Astrocyte of the cerebellum (primary cell): ENCODE results near the gene SOWAHB.
A peak's percentile ranks its signal among the peaks of the same experiment; 100 is the strongest.

ENCODE experiments used
- DNase-seq: peaks from one replicate; pipeline ENCODE4 v3.0.0-alpha.2; 2011; ENCODE audit warnings: low read depth
- H3K4me3 ChIP-seq: 2 replicates; pipeline ENCODE4 v1.5.1; 2011; ENCODE audit warnings: mild to moderate bottlenecking, low read depth, low read length, moderate library complexity
- in situ Hi-C: cut with HindIII; loops from 2 replicates; pipeline ENCODE4 v1.10.0; 2017; ENCODE audit warnings: low sequenced_read_pairs
- TF ChIP-seq, protein P1 (sequence below): IDR thresholded peaks from 2 replicates; pipeline ENCODE4 v1.5.1; 2012; ENCODE audit warnings: low read length, low read depth, moderate library complexity, mild to moderate bottlenecking; ENCODE audit errors: missing control alignments

Gene SOWAHB, protein sequence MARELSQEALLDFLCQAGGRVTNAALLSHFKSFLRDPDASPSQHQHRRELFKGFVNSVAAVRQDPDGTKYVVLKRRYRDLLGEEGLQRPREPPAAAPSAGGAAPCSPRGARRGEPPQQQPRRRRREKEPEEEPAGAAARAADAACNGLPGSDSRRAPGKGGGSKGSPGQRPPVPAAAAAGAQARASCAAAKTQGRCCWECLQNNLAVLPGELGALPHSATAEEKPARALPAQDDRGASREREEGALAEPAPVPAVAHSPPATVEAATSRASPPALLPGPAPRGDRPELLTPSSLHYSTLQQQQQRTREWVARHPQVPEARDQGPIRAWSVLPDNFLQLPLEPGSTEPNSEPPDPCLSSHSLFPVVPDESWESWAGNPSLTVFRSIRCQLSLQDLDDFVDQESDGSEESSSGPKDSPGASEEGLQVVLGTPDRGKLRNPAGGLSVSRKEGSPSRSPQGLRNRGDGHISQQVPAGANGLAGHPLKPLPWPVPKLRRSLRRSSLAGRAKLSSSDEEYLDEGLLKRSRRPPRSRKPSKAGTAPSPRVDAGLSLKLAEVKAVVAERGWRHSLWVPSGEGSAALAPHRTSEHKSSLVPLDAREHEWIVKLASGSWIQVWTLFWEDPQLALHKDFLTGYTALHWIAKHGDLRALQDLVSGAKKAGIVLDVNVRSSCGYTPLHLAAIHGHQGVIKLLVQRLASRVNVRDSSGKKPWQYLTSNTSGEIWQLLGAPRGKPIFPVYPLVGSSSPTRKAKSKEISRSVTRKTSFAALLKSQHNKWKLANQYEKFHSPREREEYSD

DNA sequence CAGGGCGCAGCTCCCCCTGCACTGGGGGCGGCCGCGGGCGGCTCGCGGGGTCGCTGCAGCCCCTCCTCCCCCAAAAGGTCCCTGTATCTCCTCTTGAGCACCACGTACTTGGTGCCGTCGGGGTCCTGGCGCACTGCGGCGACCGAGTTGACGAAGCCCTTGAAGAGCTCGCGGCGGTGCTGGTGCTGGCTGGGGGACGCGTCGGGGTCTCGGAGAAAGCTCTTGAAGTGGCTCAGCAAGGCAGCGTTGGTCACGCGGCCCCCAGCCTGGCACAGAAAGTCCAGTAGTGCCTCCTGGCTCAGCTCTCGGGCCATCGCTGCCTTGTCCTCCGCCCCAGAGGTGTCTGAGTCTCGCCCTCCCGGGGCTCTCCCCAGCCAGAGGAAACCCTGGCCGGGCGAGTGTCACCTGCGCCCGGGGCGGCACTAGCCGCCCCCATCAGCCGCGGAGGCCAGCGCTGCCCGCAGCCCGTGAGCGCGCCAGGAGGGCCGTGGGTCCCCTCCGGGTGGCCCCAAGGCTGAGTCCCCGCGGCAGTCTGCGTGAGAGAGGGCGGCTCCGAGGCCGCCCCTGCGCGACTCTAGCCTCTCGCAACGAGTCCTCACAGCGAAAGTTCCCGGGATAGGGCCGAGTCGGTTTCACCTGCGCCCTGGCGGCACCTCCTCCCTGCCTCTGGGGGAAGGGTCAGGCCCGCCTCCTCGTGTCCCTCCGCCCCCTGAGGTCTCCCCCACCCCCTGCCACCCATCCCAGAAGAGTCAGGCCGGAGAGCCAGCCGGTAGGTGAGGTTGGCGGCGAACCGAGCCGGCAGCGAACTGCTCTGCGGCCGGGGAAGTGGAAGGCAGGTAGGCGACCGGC, at the start of gene SOWAHB:
SOWAHB (minus strand) TSS at position 609 of the 849 bp plus-strand sequence; CDS start at position 314, 295 bp downstream.
- in situ Hi-C loops, result no loop called here
- DNase-seq, result no peak
- TF ChIP-seq, protein P1, sequence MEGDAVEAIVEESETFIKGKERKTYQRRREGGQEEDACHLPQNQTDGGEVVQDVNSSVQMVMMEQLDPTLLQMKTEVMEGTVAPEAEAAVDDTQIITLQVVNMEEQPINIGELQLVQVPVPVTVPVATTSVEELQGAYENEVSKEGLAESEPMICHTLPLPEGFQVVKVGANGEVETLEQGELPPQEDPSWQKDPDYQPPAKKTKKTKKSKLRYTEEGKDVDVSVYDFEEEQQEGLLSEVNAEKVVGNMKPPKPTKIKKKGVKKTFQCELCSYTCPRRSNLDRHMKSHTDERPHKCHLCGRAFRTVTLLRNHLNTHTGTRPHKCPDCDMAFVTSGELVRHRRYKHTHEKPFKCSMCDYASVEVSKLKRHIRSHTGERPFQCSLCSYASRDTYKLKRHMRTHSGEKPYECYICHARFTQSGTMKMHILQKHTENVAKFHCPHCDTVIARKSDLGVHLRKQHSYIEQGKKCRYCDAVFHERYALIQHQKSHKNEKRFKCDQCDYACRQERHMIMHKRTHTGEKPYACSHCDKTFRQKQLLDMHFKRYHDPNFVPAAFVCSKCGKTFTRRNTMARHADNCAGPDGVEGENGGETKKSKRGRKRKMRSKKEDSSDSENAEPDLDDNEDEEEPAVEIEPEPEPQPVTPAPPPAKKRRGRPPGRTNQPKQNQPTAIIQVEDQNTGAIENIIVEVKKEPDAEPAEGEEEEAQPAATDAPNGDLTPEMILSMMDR, result no peak
- peak within 1 kb of the TSS; percentile 44 for H3K4me3 ChIP-seq

DNA sequence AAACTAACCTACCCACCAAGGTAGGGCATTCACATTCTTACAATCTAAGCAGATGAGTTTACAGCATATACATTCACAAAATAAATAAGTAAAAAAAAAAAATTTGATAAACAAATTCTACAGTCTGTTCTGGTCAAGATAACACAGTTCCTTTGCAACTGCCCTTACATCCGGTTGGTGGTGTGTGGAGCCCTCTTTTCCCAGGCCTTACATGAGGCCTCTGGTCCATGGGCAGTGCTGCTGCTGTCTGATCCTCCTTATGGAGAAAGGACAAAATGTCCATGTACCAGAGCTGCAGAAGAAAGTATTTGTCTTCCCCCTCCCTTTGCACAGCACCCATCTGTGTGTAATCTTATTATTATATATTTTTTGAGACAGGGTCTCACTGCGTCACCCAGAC, 49.4 kb upstream of the SOWAHB start:
- in situ Hi-C loops, result no loop called here
- TF ChIP-seq, protein P1, result no peak
- DNase-seq, result no peak
- peak overlapping the region; percentile 97 for H3K4me3 ChIP-seq

DNA sequence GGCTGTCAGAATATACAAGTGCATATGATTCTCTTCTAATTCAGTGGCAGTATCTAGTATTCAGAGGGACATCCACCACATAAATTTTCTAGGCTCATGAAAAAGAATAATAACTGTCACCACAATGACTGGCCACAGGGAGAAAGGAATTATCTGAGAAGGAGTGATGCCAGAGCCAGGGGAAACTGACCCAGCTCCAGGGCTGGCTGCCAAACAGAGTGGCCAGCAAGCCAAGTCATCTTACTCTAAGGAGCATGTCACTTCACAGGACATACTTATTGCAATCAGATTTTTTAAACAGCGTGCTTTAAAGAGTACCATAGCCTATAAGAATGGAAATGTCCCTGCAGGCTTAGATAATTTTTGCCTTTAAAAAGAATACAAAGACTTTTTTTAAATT, 45.8 kb upstream of the SOWAHB start:
- TF ChIP-seq, protein P1, result no peak
- in situ Hi-C loops, result no loop called here
- no peak for DNase-seq

DNA sequence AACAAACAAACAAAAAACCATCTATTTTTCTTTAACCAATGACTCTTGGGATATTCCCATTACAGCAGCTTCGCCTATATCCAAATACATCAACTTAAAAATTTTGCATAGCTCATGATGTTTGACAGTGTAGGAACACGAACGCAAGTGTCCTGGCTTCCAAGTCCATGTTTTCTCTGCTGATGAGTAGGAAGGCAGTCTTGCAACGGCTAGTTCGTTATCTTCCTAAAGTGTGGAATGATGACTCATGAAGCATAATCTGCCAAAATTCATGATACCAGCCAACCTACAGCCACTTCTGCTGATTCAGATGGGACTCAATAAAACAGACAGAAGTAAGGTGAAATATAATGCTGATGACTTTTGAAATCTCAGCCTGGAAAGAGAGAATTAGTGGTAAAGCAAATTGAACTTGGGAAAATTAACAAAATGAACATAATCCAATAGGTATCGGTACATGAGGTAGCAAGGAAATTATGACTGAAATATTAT, 45.2 kb upstream of the SOWAHB start:
- TF ChIP-seq, protein P1, result no peak
- DNase-seq, result no peak
- in situ Hi-C loops, result no loop called here
- no peak overlapping the region for H3K4me3 ChIP-seq

More for the DNA sequence above, 45.8 kb upstream of the SOWAHB start:
- no peak overlapping the region for H3K4me3 ChIP-seq

DNA sequence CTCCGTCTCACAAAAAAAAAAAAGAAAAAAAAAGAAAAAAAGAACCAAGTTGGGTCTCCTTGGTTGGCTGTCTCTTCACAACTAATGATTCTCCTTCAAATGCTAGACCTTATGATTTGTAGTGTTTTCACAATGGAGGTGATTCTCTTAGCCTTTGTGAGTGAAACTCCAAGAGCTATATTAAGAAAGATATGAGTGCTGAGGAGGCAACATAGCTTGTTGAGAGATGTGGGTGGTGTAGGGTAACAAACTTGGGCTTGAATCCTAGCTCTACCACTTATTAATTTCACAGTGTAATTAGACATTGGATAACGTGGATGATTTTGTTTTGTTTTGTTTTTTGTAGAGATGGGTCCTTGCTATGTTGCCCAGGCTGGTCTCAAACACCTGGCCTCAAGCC, 41.2 kb upstream of the SOWAHB start:
- H3K4me3 ChIP-seq, result no peak overlapping the region
- in situ Hi-C loops, result no loop called here
- TF ChIP-seq, protein P1, result no peak

More for the DNA sequence above, 41.2 kb upstream of the SOWAHB start:
- DNase-seq, result no peak
